OCI-LY3 (cell line): ENCODE measurements around the gene LSM7.
"Not testable (repeated sequence)": the region's sequence is repeated elsewhere in the genome, so short reads cannot be mapped to it uniquely, and the experiment has no call there.

ENCODE experiments used
- H2AFZ ChIP-seq: fragments of 200-600, 300-600 bp; shearing (Covaris generic); 2 replicates; pipeline ENCODE4 v1.6.0; 2014; ENCODE audit warnings: antibody characterized with exemption, low read depth, low read length
- H3K27ac ChIP-seq: fragments of 200-600, 300-600 bp; sonication (generic); 2 replicates; pipeline ENCODE4 v1.5.1; 2014; ENCODE audit warnings: mild to moderate bottlenecking, low read length, moderate library complexity, mixed read lengths
- H3K27me3 ChIP-seq: fragments of 200-600, 300-600 bp; sonication (generic); 2 replicates; pipeline ENCODE4 v1.6.1; 2014; ENCODE audit warnings: low read depth, low read length, mixed read lengths
- H3K36me3 ChIP-seq: fragments of 200-600, 300-600 bp; sonication (generic); replicated peaks from 2 replicates; pipeline ENCODE3; 2014; ENCODE audit warnings: low read depth, low read length, mixed read lengths
- H3K4me1 ChIP-seq: fragments of 300-600, 200-600 bp; sonication (generic); 2 replicates; pipeline ENCODE4 v1.6.1; 2014; ENCODE audit warnings: low read length, mixed read lengths
- H3K4me2 ChIP-seq: fragments of 200-600, 300-600 bp; sonication (generic); 2 replicates; pipeline ENCODE4 v1.6.1; 2014; ENCODE audit warnings: low read length, mixed read lengths
- H3K4me3 ChIP-seq: fragments of 300-600, 200-600 bp; sonication (generic); 2 replicates; pipeline ENCODE4 v1.5.1; 2014; ENCODE audit warnings: antibody characterized with exemption, mild to moderate bottlenecking, low read length, moderate library complexity
- H3K79me2 ChIP-seq: fragments of 300-600, 200-600 bp; shearing (Covaris generic); 2 replicates; pipeline ENCODE4 v1.6.1; 2014; ENCODE audit warnings: mild to moderate bottlenecking, low read length, mixed read lengths
- H3K9ac ChIP-seq: fragments of 300-600, 200-600 bp; shearing (Covaris generic); 2 replicates; pipeline ENCODE4 v1.6.0; 2014; ENCODE audit warnings: mild to moderate bottlenecking, low read length, moderate library complexity
- H3K9me3 ChIP-seq: fragments of 200-600, 300-600 bp; shearing (Covaris generic); 2 replicates; pipeline ENCODE4 v1.6.1; 2014; ENCODE audit warnings: low read length, mixed read lengths; ENCODE audit not compliant: insufficient read depth
- H4K20me1 ChIP-seq: fragments of 200-600, 300-600 bp; sonication (generic); 2 replicates; pipeline ENCODE4 v1.6.1; 2016; ENCODE audit warnings: low read length, mixed read lengths; ENCODE audit not compliant: insufficient read depth
- CTCF ChIP-seq: fragments of 200-600, 300-600 bp; sonication (generic); IDR thresholded peaks from 2 replicates; pipeline ENCODE4 v1.5.1; 2014; ENCODE audit warnings: antibody characterized with exemption, low read length, low read depth
- EZH2phosphoT487 ChIP-seq: fragments of 200-600 bp; shearing (Covaris generic); IDR thresholded peaks from 2 replicates; pipeline ENCODE4 v1.6.1; 2018; ENCODE audit warnings: antibody characterized with exemption, mixed run types, low read depth

Gene LSM7

GRCh38 chr19:2286402-2287140, 41.8 kb downstream of the LSM7 start:
- H4K20me1 ChIP-seq: no peaks in the 10 kb centered on the region

GRCh38 chr19:2283835-2284507, 44.4 kb downstream of the LSM7 start:
- H4K20me1 ChIP-seq: no peaks in the 10 kb centered on the region
- TF ChIP-seq CTCF (no peak), EZH2phosphoT487 (no peak)

More at GRCh38 chr19:2286402-2287140, 41.8 kb downstream of the LSM7 start:
- Histone ChIP-seq H3K9ac (no peak overlapping the region), H2AFZ (no peak overlapping the region), H3K79me2 (no peaks in the 10 kb centered on the region), H3K36me3 (no peaks in the 10 kb centered on the region), H3K4me3 (no peak overlapping the region), H3K27ac (no peak overlapping the region), H3K4me2 (no peak overlapping the region), H3K9me3 (no peaks in the 10 kb centered on the region), H3K4me1 (peaks cover 30% of the 10 kb centered on the region), H3K27me3 (peaks cover 40% of the 10 kb centered on the region)
- no peak for TF ChIP-seq CTCF
- TF ChIP-seq EZH2phosphoT487: no peak

GRCh38 chr19:2282862-2283237, 45.5 kb downstream of the LSM7 start:
- H3K9me3 ChIP-seq: no peaks in the 10 kb centered on the region
- TF ChIP-seq EZH2phosphoT487 (no peak), CTCF (no peak)
- H3K4me3 ChIP-seq: no peak overlapping the region
- peaks cover 35% of the 10 kb centered on the region for H3K27me3 ChIP-seq
- H2AFZ ChIP-seq: no peak overlapping the region
- H4K20me1 ChIP-seq: no peaks in the 10 kb centered on the region; the same call in 1 of the 2 replicates
- H3K27ac ChIP-seq: no peak overlapping the region
- H3K36me3 ChIP-seq: no peaks in the 10 kb centered on the region
- no peak overlapping the region for H3K4me2 ChIP-seq
- H3K9ac ChIP-seq: no peak overlapping the region
- peaks cover 12% of the 10 kb centered on the region for H3K4me1 ChIP-seq
- H3K79me2 ChIP-seq: no peaks in the 10 kb centered on the region

More at GRCh38 chr19:2283835-2284507, 44.4 kb downstream of the LSM7 start:
- Histone ChIP-seq H3K27me3 (peaks cover 46% of the 10 kb centered on the region), H3K9ac (no peak overlapping the region), H3K79me2 (no peaks in the 10 kb centered on the region), H3K4me1 (peaks cover 19% of the 10 kb centered on the region), H2AFZ (no peak overlapping the region), H3K27ac (no peak overlapping the region), H3K4me3 (no peak overlapping the region), H3K9me3 (no peaks in the 10 kb centered on the region), H3K4me2 (no peak overlapping the region), H3K36me3 (no peaks in the 10 kb centered on the region)

- no peaks in the 10 kb centered on the region for H3K36me3 ChIP-seq
- H3K27ac ChIP-seq: no peak within 1 kb of the TSS
- peaks cover 12% of the 10 kb centered on the region for H3K4me1 ChIP-seq
- no peaks in the 10 kb centered on the region for H3K9me3 ChIP-seq
- H2AFZ ChIP-seq: no peak within 1 kb of the TSS
- H3K4me2 ChIP-seq: peak within 1 kb of the TSS; percentile 56
- no peaks in the 10 kb centered on the region for H3K79me2 ChIP-seq
- peak within 1 kb of the TSS; percentile 44 for H3K4me3 ChIP-seq
- peaks cover 31% of the 10 kb centered on the region for H3K27me3 ChIP-seq
- TF ChIP-seq CTCF (no peak), EZH2phosphoT487 (no peak)
- H4K20me1 ChIP-seq: no peaks in the 10 kb centered on the region; the same call in 1 of the 2 replicates
- H3K9ac ChIP-seq: no peak within 1 kb of the TSS
Measured at GRCh38 chr19:2282062-2282861, 46.1 kb downstream of the LSM7 start, which contains the start of gene PEAK3. Gene PEAK3 (minus strand): TSS chr19:2282175. CDS start chr19:2280931, 1,244 bp downstream.

GRCh38 chr19:2281265-2282061, 46.9 kb downstream of the LSM7 start:
- not testable (repeated sequence) for H3K79me2 ChIP-seq, H4K20me1 ChIP-seq, H2AFZ ChIP-seq, H3K9me3 ChIP-seq, H3K36me3 ChIP-seq, H3K27ac ChIP-seq, H3K9ac ChIP-seq
- Histone ChIP-seq H3K27me3 (peaks cover 25% of the 10 kb centered on the region), H3K4me2 (peak overlapping the region; percentile 56), H3K4me3 (peak overlapping the region; percentile 44), H3K4me1 (peaks cover 12% of the 10 kb centered on the region)
